ENCODE measurements around the gene CSNK2A1.

DNA sequence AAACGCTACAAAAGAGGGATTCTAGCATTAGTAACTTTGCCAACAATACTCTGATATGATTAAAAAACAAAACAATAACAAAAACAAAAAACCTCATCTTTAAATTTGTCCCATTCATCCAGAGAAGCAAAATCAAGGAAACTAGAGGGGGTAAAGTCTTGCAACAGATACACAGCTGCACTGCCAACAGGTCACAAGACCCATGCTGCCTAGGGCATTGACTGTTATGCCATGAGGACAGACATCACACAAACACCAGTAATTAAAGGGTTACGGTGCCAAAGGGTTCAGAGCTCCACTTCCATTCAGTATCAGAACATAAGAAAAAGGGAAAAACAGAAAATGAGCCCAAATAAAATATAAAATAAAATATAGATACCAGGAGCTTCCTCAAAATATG, 82.9 kb downstream of the CSNK2A1 start:
- TF ChIP-seq, protein P1, sequence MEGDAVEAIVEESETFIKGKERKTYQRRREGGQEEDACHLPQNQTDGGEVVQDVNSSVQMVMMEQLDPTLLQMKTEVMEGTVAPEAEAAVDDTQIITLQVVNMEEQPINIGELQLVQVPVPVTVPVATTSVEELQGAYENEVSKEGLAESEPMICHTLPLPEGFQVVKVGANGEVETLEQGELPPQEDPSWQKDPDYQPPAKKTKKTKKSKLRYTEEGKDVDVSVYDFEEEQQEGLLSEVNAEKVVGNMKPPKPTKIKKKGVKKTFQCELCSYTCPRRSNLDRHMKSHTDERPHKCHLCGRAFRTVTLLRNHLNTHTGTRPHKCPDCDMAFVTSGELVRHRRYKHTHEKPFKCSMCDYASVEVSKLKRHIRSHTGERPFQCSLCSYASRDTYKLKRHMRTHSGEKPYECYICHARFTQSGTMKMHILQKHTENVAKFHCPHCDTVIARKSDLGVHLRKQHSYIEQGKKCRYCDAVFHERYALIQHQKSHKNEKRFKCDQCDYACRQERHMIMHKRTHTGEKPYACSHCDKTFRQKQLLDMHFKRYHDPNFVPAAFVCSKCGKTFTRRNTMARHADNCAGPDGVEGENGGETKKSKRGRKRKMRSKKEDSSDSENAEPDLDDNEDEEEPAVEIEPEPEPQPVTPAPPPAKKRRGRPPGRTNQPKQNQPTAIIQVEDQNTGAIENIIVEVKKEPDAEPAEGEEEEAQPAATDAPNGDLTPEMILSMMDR (IDR thresholded peaks at IDR 0.05; ENCODE audit: low read depth, low read length, missing input control), result no peak
- peak; percentile 26 for TF ChIP-seq YY1 (IDR thresholded peaks at IDR 0.05)
- TF ChIP-seq EGR1 (IDR thresholded peaks at IDR 0.05; ENCODE audit: low read depth in 2 of 2), result no peak
- TF ChIP-seq, protein P2, sequence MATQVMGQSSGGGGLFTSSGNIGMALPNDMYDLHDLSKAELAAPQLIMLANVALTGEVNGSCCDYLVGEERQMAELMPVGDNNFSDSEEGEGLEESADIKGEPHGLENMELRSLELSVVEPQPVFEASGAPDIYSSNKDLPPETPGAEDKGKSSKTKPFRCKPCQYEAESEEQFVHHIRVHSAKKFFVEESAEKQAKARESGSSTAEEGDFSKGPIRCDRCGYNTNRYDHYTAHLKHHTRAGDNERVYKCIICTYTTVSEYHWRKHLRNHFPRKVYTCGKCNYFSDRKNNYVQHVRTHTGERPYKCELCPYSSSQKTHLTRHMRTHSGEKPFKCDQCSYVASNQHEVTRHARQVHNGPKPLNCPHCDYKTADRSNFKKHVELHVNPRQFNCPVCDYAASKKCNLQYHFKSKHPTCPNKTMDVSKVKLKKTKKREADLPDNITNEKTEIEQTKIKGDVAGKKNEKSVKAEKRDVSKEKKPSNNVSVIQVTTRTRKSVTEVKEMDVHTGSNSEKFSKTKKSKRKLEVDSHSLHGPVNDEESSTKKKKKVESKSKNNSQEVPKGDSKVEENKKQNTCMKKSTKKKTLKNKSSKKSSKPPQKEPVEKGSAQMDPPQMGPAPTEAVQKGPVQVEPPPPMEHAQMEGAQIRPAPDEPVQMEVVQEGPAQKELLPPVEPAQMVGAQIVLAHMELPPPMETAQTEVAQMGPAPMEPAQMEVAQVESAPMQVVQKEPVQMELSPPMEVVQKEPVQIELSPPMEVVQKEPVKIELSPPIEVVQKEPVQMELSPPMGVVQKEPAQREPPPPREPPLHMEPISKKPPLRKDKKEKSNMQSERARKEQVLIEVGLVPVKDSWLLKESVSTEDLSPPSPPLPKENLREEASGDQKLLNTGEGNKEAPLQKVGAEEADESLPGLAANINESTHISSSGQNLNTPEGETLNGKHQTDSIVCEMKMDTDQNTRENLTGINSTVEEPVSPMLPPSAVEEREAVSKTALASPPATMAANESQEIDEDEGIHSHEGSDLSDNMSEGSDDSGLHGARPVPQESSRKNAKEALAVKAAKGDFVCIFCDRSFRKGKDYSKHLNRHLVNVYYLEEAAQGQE (IDR thresholded peaks at IDR 0.05), result peak; percentile 60
- no peak for TF ChIP-seq TAF1 (conservative IDR thresholded peaks at IDR 0.05)
- no peak for TF ChIP-seq NR2F2 (IDR thresholded peaks at IDR 0.05)
- no peak for TF ChIP-seq RAD21 (IDR thresholded peaks at IDR 0.05)
